ENCODE data around the gene PIK3C3.
"Not testable (repeated sequence)": the region's sequence is repeated elsewhere in the genome, so short reads cannot be mapped to it uniquely, and the experiment has no call there.

The PIK3C3 gene

DNA sequence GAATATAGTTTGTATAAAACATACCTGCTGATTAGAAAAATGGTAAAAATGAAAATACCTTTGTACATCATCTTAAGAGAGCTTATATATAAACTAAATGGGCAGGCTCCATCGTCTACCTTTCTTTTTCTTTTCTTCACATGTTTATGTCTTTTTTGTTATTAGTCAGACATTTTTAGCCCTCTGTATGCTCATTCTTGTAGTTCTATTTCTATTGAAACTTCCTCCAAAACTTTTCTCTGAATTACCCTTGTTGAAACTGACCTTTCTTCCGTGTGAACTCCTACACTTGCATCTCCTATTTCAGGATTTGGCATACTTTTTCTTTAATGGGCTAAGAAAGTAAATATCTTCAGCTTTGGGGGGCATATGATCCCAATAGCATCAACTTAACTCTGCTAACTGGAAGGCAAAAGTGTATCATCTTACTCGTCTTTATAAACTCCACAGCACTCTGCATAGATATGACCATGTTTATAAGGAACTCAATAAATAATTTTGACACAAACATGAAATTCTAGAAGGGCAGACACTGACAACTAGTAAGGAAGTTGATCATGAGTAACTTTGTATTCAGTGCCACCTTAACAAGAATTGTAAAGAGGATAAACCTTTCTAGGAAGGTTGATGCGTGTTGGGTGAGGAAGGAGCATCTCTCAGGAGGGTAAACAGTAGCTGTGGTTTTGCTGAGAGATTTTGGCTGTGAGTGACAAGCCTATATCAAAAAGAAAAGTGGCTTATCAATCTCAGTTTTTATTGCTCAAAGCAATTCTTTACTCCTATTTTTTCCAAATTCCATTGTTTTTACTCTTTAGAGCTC, 127.6 kb downstream of the PIK3C3 start:
- no peak for DNase-seq

DNA sequence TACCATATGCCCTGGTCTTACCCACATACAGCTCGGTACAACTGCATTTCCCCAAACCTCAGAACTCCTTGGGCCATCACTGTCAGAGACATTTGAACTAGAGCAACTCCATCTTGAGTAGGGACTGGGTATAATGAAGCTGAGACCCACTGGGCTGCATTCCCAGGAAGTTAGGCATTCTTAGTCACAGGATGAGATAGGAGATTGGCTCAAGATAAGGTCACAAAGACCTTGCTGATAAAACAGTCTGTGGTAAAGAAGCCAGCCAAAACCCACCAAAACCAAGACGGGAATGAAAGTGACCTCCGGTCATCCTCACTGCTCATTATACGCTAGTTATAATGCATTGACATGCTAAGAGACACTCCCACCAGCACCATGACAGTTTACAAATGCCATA, 131.3 kb downstream of the PIK3C3 start:
- no peak for DNase-seq

DNA sequence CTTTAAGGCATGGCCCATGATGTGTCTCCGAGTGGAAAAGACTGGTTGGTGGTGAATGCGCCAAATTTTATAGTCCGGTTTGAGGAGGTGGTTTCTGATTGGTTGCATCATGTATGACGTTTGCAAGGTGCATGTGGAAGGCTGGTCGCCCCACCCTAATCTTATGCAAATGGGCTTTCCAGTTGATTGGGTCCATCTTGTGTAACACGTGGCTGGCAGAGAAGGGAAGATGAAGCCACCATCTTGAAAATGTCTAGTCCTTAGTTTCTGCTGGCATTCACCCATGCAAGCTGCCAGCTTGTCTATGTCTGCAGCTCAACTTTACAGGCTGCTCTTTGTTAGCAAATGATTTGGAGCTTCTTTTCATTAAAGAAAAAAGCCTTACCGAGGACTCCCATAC, 132.2 kb downstream of the PIK3C3 start:
- no peak for DNase-seq

DNA sequence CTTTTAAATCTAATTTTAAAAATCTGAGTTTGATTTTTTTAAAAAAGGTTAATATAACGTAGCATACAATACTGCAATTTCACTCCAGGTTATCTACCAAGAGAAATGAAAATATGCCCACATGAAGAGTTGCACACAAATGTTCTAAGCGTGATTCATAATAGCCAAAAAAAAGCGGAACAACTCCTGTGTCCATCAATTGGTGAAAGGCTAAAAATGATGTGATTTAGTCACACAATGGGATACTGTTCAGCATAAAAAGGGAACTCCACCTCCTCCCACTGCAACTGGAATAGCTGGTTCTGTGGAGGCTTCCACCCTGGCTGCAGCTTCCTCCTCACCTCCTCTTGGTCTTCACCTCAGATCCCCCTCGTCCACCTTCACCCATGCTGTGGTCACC, 132.8 kb downstream of the PIK3C3 start:
- no peak for DNase-seq

DNA sequence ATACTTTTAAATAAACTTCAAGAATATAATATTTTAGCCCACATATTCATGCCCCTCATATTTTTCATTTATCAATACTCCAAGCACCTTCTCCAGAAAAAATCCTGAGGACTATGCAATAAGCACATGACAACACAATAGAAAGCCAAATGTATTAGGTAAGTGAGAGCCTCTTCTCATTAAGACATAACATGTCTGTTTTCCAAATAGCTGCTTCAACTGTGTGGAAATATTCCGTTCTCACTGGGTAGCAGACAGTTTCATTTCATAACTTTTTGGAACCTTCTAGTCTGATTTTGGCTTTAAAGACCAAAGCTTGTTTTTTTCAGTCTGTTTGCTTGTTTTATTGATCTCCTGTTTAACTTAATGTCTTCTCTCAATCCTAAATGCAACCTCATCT, 137.8 kb downstream of the PIK3C3 start:
- no peak for DNase-seq

DNA sequence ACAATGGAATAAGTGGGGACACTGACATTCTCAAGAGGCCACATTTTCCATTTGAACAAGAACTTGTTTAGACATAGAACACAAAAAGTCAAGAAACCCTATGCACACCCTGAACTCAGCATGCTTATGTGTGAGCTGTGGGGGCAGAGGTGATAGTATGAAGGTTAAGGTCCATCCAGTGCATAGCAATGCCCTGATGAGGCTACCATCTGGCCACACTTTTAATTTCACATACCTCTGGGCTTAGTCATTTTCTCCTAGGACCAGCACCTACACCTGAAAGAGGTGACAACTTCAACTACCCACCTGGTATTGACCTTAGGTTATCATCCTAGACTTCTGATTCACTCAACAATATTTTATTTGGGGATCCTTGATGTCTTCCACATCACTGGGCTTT, 139.8 kb downstream of the PIK3C3 start:
- no peak for DNase-seq

DNA sequence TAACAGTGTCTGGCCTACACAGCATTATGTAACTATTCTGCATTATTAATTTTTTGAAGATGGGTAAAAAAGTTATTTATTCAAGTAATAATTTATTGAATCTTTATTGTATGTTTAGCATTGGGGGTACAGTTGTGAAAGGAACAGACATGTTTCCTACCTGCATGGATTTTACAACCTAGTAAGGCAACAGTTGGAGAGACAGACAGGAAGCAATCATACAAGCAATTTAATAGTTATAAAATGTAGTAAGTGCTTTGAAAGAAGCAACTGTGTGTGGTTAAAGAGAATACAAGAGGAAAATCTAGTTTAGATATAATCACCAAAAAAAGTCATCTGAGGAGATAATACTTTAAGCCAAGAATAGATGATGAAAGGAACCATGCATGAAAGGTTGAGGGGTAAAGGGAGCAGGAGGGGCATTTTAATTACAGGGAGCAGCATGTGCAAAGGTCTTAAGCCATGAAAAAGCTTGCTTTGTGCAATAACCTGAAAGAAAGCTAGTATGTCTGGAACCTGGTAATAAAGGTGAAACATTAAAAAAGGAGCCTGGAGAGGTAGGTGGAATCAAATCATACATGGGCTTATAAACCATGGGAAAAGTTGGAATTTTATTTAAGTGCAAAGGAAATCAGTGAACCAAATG, 140.8 kb downstream of the PIK3C3 start:
- no peak for DNase-seq

DNA sequence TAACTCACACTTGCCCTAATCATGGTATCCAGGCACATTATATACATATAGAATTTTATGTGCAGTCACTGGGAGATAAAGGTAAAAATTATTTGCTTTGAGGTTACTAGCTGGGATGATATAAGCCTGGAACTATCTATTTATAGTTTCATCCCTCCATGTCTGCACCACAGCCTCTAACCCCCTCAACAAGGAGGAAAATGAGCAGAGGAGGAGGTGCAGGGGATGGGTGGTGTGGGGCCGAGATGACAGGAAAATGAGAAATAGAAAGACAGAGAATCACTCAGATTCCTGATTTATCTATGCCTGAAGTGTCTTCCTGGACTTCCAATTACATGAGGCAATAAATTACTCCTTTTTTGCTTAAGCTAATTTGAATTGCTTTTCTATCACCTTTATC, 145.2 kb downstream of the PIK3C3 start:
- no peak for DNase-seq

DNA sequence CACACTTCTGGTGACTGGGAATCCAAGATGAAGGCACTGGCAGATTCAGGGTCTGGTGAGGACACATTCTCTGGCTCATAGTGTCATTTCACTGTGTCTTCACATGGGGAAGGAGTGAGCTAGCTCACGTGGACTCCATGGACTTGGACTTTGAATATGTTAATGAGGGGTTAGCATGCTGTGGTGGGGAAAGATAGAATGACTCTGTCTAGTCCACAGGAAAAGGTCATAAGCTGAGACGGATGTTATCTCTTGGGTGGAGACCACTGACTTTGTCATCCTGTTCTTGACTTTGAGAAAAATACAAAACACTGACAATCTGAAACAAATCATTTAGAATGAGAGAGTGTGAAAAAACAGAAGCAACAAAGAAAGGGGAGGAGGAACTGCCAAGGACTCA, 145.9 kb downstream of the PIK3C3 start:
- no peak for DNase-seq

DNA sequence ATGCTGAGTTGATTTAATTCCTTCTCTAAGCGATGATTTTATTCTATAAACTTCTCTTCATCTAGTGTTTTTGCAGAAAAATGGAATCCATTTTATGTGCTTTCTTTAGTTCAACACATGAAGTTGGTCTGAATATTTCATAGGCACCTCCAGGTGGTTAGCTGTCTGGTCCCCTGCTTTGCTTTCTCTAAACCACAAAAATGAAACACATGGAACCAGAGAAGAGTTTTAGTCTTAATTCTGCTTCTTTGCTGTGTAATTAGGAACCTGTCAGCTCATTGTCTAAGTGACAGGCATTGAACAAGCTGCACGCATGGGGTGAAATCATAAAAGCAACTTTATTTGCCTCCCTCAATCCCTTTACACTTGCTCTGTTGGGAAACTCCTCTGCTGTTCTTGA, 150.4 kb downstream of the PIK3C3 start:
- DNase-seq = no peak

DNA sequence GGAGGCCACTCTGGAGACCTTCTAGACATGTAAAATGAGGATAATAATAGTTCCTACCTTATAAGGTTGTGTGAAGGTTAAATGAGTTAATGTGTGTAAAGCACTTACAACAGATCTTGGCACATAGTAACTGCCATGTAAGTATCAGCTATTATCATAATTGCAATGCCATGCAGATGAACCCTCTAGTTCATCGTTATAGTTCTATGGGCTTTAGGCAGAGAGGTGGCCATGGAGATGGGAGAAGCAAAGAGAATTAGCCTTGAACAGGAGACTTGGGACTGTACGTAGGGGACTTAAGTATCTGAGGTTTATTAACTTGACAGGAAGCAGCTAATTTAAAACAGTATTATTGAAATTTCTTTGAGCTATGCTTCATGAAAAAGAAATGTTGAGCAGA, 151.8 kb downstream of the PIK3C3 start:
- DNase-seq = no peak

DNA sequence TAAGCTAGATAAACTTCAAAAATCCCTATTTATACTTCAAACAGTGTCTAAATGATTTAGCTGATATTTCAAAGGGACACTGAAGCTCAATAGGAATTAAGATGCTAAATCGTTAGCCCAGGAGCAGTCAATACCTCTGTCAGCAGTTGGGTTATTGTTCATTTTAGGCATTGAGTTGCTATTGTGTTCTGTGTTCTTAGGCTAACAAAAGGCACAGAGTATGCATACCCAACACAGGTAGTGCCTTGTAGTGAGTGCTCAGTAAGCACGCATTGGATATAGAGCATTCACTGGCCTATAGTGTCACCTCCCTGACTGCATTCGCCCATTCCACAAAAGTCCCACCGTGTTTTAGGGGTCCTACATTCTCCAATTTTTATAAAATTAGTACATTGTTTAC, 152.3 kb downstream of the PIK3C3 start:
- no peak for DNase-seq

DNA sequence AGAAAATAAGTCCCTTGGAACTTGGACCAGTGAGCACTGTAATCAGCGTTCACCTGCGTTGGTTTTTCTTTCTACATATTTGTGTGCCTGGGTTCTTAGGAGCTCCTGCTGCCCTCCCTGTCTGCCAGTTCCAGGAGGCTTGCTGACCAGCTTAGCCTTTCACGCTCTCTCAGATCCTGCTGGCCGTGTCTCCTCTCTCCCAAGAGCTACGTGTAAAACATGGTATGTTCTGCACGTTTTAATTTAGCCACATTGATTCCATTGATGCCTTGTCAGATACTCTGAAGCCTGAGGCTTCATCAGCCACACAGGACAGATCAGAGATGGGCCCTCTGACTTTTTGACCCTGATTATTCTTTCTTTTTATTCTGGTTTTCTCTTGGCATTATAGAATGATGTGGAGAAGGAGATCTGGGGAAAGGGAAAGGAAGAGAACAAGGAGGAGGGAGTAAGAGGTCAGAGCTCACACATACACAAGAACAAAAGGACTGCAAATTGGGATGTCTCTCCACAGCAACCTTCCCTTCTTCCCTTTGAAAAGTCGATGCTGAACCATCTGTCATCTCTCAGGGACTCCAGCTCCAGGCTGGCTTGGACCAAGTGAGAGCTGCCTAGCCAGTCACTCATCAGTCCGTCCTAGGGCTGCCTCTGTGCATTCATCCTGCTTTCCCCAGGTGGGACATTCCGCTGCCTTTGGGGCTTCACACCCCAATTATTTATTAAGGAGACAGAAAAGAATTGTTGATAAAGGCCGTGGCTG, 152.8 kb downstream of the PIK3C3 start:
- DNase-seq = no peak

DNA sequence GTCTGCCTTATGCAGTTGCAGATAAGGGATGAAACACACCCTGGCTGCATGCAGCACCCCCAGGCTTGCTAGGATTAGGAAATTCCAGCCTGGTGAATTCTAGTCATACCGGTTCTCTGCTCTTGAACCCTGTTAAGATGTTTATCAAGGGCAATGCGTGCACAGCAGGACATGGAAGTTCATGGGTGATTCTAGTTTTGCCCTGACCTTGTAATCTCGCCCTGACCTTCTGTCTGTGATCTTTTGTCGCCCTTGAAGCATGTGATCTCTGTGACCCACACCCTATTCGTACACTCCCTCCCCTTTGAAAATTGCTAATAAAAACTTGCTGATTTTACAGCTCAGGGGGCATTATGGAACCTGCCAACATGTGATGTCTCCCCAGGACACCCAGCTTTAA, 157.1 kb downstream of the PIK3C3 start:
- DNase-seq = not testable (repeated sequence)

DNA sequence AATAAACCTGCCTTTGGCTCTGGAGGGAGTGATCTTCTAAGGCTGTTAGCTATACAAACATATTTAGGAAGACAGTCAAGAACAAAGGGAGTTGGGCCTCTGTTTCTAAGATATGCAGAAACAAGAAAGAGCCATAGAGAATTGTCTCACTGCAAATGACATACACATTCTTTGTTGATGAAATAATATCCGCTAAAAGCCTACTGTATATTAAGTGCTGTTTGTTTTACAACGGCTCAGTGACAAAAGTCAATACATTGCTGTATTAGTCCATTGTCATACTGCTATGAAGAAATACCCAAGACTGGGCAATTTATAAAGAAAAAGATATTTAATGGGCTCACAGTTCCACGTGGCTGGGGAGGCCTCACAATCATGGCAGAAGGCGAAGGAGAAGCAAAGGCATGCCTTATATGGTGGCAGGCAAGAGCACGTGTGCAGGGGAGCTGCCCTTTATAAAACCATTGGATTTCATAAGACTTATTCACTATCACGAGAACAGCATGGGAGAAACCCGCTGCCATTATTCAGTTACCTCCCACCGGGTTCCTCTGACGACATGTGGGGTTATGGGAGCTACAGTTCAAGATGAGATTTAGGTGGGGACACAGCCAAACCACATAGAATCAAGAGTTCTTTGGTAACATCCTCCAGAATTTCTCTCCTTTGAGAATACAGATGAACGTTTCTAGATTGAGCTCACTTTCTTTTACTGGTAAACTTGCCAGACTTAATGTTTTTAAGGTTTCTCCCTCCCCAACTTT, 157.8 kb downstream of the PIK3C3 start:
- no peak for DNase-seq

DNA sequence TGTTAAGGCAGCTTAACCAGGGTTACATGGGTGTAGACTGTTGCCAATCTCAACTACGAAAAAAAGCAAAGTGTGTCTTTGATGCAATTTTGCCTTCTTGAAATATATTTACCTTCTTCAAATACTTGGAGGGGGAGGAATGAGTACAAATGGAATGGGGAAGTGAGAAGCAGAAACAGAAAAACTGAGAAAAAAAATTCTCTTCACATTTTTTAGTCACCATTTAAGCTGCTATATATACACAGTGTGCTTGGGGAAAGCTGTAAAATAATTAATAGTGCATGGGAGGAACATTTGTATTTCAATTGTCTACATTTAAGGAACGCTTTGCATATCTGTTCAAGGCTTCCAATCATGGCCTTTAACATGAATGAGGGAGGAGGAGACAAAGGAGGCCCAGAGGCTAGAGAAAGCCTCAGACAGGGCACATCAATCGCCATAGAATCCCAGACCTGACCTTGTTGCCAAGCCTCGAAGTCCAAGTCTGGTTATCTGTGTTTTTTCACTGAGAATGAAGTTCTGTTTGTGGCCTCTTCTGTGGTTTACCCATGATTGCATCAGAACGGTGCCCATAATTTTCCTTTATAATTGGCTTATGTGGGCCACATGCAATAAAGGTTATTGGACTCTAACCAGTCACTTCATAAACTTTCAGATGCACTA, 158.6 kb downstream of the PIK3C3 start:
- DNase-seq = no peak

DNA sequence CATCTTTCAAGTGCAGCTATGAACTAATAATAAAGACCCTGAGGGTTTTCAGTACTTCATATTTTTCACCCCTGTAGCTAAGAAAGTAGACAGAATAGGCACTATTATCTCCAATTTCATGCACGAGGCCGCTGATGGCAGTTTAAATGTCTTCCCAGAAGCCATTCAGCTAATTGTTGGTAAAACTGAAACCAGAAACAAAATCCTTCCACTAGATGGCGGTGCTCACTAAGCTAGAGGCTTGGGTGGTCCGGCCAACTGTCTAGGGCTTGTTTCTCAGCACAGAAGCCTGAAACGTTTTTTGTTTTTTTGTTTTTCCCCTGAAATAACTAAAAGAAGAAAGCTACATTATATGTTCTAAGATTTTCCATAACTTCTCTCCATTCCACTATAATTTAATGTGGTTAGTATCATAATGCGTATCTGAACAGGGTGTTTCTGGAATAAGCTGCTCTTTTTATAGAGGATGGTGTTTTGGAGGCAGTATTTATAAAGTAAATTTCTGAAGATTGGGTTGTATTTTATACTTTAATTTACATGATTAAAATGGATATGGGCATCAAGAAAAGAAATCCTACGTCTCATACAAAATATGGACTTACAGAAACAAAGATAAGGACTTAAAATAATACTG, 159.4 kb downstream of the PIK3C3 start:
- peak; percentile 53 for DNase-seq

DNA sequence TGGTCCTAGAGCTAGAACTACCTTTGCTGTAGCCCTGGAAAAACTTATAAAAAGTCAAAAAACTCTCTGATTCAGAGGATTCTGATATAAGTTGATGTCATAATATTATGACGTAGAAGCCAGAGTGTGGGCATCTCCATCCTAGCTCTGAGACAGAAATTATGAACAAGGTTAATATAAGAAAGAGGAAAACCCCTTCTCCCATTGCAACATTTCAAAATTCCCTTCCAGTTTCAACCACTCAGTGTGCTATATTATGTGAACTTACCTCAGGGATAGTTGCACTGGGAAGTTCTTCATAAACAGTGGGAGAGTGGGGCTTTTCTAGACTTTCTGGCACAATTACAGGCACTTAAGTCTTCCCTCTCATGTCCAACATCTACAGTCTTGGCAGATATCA, 171.6 kb downstream of the PIK3C3 start:
- DNase-seq = no peak

DNA sequence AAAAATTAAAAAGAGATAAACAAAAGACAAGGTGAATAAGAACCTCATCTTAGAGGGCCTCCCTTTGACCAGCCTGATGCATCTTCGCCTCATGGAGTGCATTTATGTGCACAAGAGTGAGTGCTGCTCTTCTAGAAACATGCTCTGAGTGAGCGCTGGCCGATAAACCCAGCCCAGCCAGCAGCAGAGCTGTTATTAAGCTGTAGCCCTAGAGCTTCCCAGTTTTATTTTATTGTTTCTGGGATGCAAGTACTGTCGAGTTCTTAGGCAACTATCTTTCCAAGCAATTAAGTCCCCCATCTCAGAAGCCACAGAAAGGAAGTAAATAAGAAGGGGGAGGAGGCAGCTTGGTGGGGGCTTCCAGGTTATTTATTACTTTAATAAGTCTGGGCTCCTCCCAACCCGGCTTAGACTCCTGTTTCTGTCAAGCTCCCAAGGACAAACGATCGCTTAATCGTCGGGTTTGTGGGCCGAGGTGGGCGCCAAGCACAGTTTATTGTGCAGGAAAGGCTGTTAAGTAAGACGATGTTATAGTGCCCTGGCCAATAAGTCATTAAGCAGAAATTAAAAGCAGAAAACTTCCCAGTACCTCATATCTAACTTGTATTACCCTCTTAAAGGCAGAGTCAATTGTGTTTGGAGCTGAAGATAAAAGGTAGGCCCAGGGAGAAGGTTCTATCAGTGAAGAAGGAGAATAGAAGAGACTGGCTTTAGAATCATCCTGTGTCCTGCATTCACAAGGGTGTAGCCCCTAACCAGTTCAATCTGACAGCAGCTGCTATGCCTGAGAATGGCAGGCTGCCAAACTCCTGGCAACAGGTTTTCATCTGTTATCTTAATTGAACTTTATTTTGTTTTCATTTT, 176.3 kb downstream of the PIK3C3 start:
- no peak for DNase-seq

DNA sequence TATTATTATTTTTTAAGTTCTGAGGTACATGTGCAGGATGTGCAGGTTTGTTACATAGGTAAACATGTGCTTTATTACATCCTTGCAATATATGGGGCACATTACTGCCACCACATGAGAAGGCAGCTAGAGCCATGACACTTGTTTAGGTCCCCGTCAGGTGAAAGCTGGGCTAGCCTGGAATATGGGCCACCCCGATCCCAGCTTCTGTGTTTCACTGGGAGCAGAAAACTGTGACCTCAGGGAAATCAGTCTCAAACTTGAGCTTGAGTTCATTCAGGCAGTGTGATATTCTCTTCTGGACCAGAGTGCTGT, 176.9 kb downstream of the PIK3C3 start:
- DNase-seq = no peak
